Mesenchymal stem cell (in vitro differentiated cells and primary cell): ENCODE measurements around the gene ATP9B.

Experiments
- DNase-seq: peaks from one replicate; pipeline ENCODE4 v3.0.0-alpha.2; 2013
- H2AFZ ChIP-seq: one replicate; pipeline ENCODE4 v1.6.1; 2013; ENCODE audit warnings: low read depth, mild to moderate bottlenecking, control low read depth, inconsistent platforms, low read length, moderate library complexity
- H2AK5ac ChIP-seq: 2 replicates; pipeline ENCODE4 v1.6.1; 2013; ENCODE audit warnings: low read length, moderate library complexity, mild to moderate bottlenecking, inconsistent platforms; ENCODE audit not compliant: severe bottlenecking
- H2BK120ac ChIP-seq: one replicate; pipeline ENCODE4 v1.6.1; 2013; ENCODE audit warnings: low read depth, mild to moderate bottlenecking, inconsistent platforms, low read length, moderate library complexity
- H2BK12ac ChIP-seq, 2 experiments: one replicate each; pipeline ENCODE4 v1.6.1; 2013; ENCODE audit warnings: inconsistent platforms in 2 of 2, low read length in 2 of 2, mild to moderate bottlenecking in 2 of 2, moderate library complexity in 2 of 2, control low read depth in 1 of 2
- H2BK15ac ChIP-seq: one replicate; pipeline ENCODE4 v1.6.1; 2013; ENCODE audit warnings: mild to moderate bottlenecking, low read depth, inconsistent platforms; ENCODE audit not compliant: poor library complexity, severe bottlenecking
- H2BK5ac ChIP-seq: 2 replicates; pipeline ENCODE4 v1.6.1; 2013; ENCODE audit warnings: low read depth, mild to moderate bottlenecking, low read length, control low read depth, inconsistent platforms; ENCODE audit not compliant: poor library complexity, severe bottlenecking
- H3K14ac ChIP-seq, 2 experiments: one replicate each; pipeline ENCODE4 v1.6.1; 2013; ENCODE audit warnings: inconsistent platforms in 2 of 2, low read length in 2 of 2, control low read depth in 1 of 2, mild to moderate bottlenecking in 1 of 2, moderate library complexity in 1 of 2
- H3K18ac ChIP-seq, 2 experiments: one replicate each; pipeline ENCODE4 v1.6.1; 2013; ENCODE audit warnings: inconsistent platforms in 2 of 2, low read length in 2 of 2, control low read depth in 1 of 2, low read depth in 1 of 2, mild to moderate bottlenecking in 1 of 2
- H3K23ac ChIP-seq, 2 experiments: one replicate each; pipeline ENCODE4 v1.6.1; 2013; ENCODE audit warnings: inconsistent platforms in 2 of 2, low read length in 2 of 2, mild to moderate bottlenecking in 2 of 2, moderate library complexity in 2 of 2, control low read depth in 1 of 2
- H3K27ac ChIP-seq: 2 replicates; pipeline ENCODE4 v1.5.1; 2013; ENCODE audit warnings: mild to moderate bottlenecking, moderate library complexity, low read length, control low read depth, inconsistent platforms; ENCODE audit not compliant: poor library complexity, severe bottlenecking
- H3K27me3 ChIP-seq, 2 experiments: 2 replicates each; pipeline versions ENCODE4 v1.6.1 to v1.7.0; 2013; ENCODE audit warnings: low read length in 2 of 2, mild to moderate bottlenecking in 2 of 2, moderate library complexity in 2 of 2, control low read depth in 1 of 2, inconsistent platforms in 1 of 2; ENCODE audit not compliant: control insufficient read depth in 1 of 2, insufficient read depth in 1 of 2
- H3K36me3 ChIP-seq, 2 experiments: 2 replicates each; pipeline versions ENCODE4 v1.6.1 to v1.7.0; 2013; ENCODE audit warnings: low read length in 2 of 2, control low read depth in 1 of 2, inconsistent platforms in 1 of 2, low read depth in 1 of 2, mild to moderate bottlenecking in 1 of 2; ENCODE audit not compliant: insufficient read depth in 2 of 2, control insufficient read depth in 1 of 2
- H3K4ac ChIP-seq, 2 experiments: one replicate each; pipeline ENCODE4 v1.6.1; 2013; ENCODE audit warnings: inconsistent platforms in 2 of 2, low read length in 2 of 2, mild to moderate bottlenecking in 2 of 2, moderate library complexity in 2 of 2, control low read depth in 1 of 2, low read depth in 1 of 2
- H3K4me1 ChIP-seq: 2 replicates; pipeline ENCODE4 v1.6.1; 2013; ENCODE audit warnings: low read depth, low read length, control low read depth; ENCODE audit not compliant: control insufficient read depth, insufficient read depth
- H3K4me2 ChIP-seq: 2 replicates; pipeline ENCODE4 v1.6.1; 2013; ENCODE audit warnings: low read length, mild to moderate bottlenecking, inconsistent platforms; ENCODE audit not compliant: poor library complexity, severe bottlenecking
- H3K4me3 ChIP-seq, 2 experiments: 2 replicates each; pipeline versions ENCODE4 v1.5.1 to v1.7.0; 2013; ENCODE audit warnings: low read length in 2 of 2, mild to moderate bottlenecking in 2 of 2, control low read depth in 1 of 2, low read depth in 1 of 2; ENCODE audit not compliant: insufficient read depth in 1 of 2
- H3K79me1 ChIP-seq: replicated peaks from 2 replicates; pipeline ENCODE4 v1.6.1; 2013; ENCODE audit warnings: mild to moderate bottlenecking, control low read depth, low read length, inconsistent platforms; ENCODE audit not compliant: poor library complexity, severe bottlenecking
- H3K9ac ChIP-seq: 2 replicates; pipeline ENCODE4 v1.7.0; 2013; ENCODE audit warnings: mild to moderate bottlenecking, low read length, moderate library complexity
- H3K9me3 ChIP-seq: 2 replicates; pipeline ENCODE4 v1.7.0; 2013; ENCODE audit warnings: mild to moderate bottlenecking, low read length; ENCODE audit not compliant: control insufficient read depth
- H4K8ac ChIP-seq: one replicate; pipeline ENCODE4 v1.6.1; 2013; ENCODE audit warnings: inconsistent platforms, mild to moderate bottlenecking, low read length, moderate library complexity
- H4K91ac ChIP-seq: one replicate; pipeline ENCODE4 v1.6.1; 2013; ENCODE audit warnings: mild to moderate bottlenecking, low read length, inconsistent platforms
- WGBS: methylation state at CpG from one replicate; pipeline ENCODE4 v1.1.7; 2013; ENCODE audit warnings: mixed read lengths; 5-methylcytosine and 5-hydroxymethylcytosine counted together

The ATP9B gene

DNA sequence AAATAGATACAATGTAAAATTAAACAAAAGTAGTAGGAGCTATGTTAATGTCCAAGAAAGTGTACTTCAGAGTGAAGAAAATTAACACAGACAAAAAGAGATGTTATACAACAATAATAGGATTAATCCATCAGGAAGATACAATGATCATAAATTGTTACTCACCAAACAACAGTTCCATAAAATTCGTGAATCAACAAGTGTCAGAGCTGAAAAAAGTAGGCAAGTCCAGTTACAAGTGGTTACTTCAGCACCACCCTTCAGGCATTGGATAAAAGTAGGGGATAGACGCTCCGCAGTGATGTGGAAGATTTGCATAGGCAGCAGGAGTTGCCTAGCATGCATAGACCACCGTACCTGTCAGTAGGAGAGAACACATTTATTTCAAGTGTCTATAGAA lies 77.8 kb downstream of the ATP9B start:
- no peaks in the 10 kb centered on the region for H3K27me3 ChIP-seq
- no peak overlapping the region for H3K9ac ChIP-seq
- H3K27ac ChIP-seq: no peak overlapping the region
- no peak overlapping the region for H2BK120ac ChIP-seq
- H3K4me3 ChIP-seq: no peak overlapping the region
- peaks cover 4 to 30% of the 10 kb centered on the region in 2 experiments for H3K36me3 ChIP-seq
- no peak for DNase-seq
- H4K8ac ChIP-seq: no peak overlapping the region
- no peak overlapping the region for H3K23ac ChIP-seq
- no peak overlapping the region for H3K14ac ChIP-seq
- 98% methylated on average over 4 of the region's 4 CpGs for WGBS
- H2BK5ac ChIP-seq: no peak overlapping the region
- H2BK15ac ChIP-seq: no peak overlapping the region
- no peak overlapping the region for H2BK12ac ChIP-seq
- no peak overlapping the region for H4K91ac ChIP-seq
- no peaks in the 10 kb centered on the region for H3K4me1 ChIP-seq
- H2AK5ac ChIP-seq: no peak overlapping the region
- no peak overlapping the region for H3K4me2 ChIP-seq
- no peaks in the 10 kb centered on the region for H3K9me3 ChIP-seq
- no peak overlapping the region for H3K4ac ChIP-seq
- no peak overlapping the region for H3K18ac ChIP-seq
- H3K79me1 ChIP-seq: peaks cover 2% of the 10 kb centered on the region
- no peak overlapping the region for H2AFZ ChIP-seq

DNA sequence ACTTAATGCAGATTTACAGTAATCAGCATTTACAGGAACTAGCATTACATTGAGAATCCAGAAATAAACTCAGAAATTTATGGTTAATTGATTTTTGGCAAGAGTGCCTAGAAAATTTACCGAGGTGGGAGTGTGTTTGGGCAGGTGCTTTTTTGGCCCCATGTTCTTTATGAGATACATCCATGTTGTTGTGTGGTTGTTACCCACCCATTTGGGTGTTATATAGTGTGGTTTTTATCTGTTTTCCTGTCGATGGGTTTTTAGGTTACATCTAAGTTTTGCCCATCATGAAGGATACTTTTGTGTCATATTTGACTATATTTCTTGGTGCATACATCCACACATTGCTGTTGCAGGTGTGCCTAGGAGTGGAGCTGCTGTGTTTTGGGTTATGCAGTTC lies 82.0 kb downstream of the ATP9B start:
- H3K4me3 ChIP-seq: no peak overlapping the region
- H3K4ac ChIP-seq: no peak overlapping the region
- peaks cover 1% of the 10 kb centered on the region for H3K4me1 ChIP-seq
- H2AK5ac ChIP-seq: no peak overlapping the region
- no peak overlapping the region for H2BK12ac ChIP-seq
- no peak overlapping the region for H4K8ac ChIP-seq
- no peak overlapping the region for H3K9ac ChIP-seq
- H4K91ac ChIP-seq: no peak overlapping the region
- no peak overlapping the region for H3K4me2 ChIP-seq
- H2BK15ac ChIP-seq: no peak overlapping the region
- H3K14ac ChIP-seq: no peak overlapping the region
- no peak overlapping the region for H3K27ac ChIP-seq
- DNase-seq: no peak
- peaks cover 0 to 21% of the 10 kb centered on the region in 2 experiments for H3K36me3 ChIP-seq
- no peak overlapping the region for H3K23ac ChIP-seq
- no peak overlapping the region for H3K18ac ChIP-seq
- WGBS: 98% methylated on average over 2 of the region's 2 CpGs
- no peak overlapping the region for H2BK5ac ChIP-seq
- H2BK120ac ChIP-seq: no peak overlapping the region
- no peak overlapping the region for H2AFZ ChIP-seq
- H3K9me3 ChIP-seq: no peaks in the 10 kb centered on the region
- H3K27me3 ChIP-seq: no peaks in the 10 kb centered on the region
- peaks cover 2% of the 10 kb centered on the region for H3K79me1 ChIP-seq

DNA sequence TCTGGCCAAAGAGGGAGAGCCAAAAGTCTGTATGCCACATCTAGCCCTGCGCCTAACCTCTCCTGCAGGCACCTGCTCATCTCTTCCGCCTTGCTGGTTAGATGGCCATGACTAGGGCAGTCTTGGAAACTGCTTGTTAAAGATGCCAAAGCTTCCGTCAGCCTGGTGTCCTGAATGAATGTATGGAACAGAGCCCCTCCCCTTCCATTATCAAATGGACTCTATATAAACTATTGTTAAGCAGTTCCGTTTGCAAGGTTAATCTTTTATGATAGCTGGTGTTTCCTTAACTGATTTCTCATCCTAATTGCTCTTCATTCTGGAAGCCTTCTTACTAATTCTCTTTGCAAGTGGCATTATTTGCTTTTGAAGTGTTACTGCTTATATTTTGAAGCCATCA lies 87.1 kb downstream of the ATP9B start:
- Histone ChIP-seq H2BK15ac (no peak overlapping the region), H2AK5ac (peak overlapping the region; percentile 12), H3K4me3 (no peak overlapping the region), H3K23ac (no peak overlapping the region), H3K4ac (peak overlapping the region; percentile 19 to 98), H3K18ac (peak overlapping the region; percentile 55 to 97), H3K4me1 (peaks cover 3% of the 10 kb centered on the region), H2BK5ac (no peak overlapping the region), H3K4me2 (no peak overlapping the region), H3K36me3 (peaks cover 0 to 12% of the 10 kb centered on the region in 2 experiments), H3K9ac (peak overlapping the region; percentile 23), H2BK12ac (peak overlapping the region; percentile 22 to 100), H3K79me1 (peaks cover 2% of the 10 kb centered on the region), H3K14ac (peak overlapping the region in 1 of 2 experiments; percentile 86), H3K27me3 (no peaks in the 10 kb centered on the region), H3K27ac (peak overlapping the region; percentile 56), H4K8ac (peak overlapping the region; percentile 47), H4K91ac (peak overlapping the region; percentile 20), H3K9me3 (no peaks in the 10 kb centered on the region), H2BK120ac (no peak overlapping the region), H2AFZ (no peak overlapping the region)
- DNase-seq: no peak
- WGBS: 83% methylated on average over 3 of the region's 4 CpGs

DNA sequence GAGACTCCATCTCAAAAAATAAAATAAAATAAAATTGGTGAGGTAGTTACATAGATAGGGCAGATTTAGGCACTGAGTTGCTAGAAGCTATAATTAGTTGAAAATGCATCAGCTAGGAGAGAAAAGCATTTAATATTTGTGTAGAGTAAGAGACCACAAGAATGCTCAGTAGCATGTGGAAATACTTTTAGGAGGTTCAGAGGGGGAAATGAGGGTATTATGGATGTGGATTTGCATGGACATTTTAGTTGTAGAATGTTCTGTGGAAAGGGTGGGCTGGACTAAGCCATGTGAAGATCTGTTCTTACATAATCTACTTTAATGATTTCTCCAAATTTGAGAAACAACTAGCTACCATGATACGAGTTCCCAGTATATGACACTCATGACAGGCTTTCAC lies 95.5 kb downstream of the ATP9B start:
- Histone ChIP-seq H3K79me1 (peaks cover 1% of the 10 kb centered on the region), H2BK120ac (no peak overlapping the region), H2BK5ac (no peak overlapping the region), H3K14ac (no peak overlapping the region), H3K9me3 (no peaks in the 10 kb centered on the region), H4K8ac (no peak overlapping the region), H2BK15ac (no peak overlapping the region), H3K36me3 (peaks cover 24 to 28% of the 10 kb centered on the region in 2 experiments), H3K4ac (no peak overlapping the region), H2AK5ac (no peak overlapping the region), H2AFZ (no peak overlapping the region), H4K91ac (no peak overlapping the region), H3K9ac (no peak overlapping the region), H3K27me3 (no peaks in the 10 kb centered on the region), H3K23ac (no peak overlapping the region), H3K4me3 (no peak overlapping the region), H2BK12ac (no peak overlapping the region), H3K27ac (no peak overlapping the region), H3K4me1 (no peaks in the 10 kb centered on the region), H3K18ac (no peak overlapping the region), H3K4me2 (no peak overlapping the region)
- 100% methylated on average over 1 of the region's 1 CpG for WGBS
- DNase-seq: peak; percentile 12
